MM.1S (cell line): ENCODE measurements around the gene GNA14.

Source experiments
- CTCF ChIP-seq: fragments of 300-600 bp; sonication (generic); IDR thresholded peaks from 2 replicates; pipeline ENCODE4 v1.5.1; 2016; ENCODE audit warnings: antibody characterized with exemption, low read length, mixed read lengths
- EZH2 ChIP-seq: fragments of 300-600 bp; sonication (generic); optimal IDR thresholded peaks from 2 replicates; pipeline ENCODE3; 2017; ENCODE audit warnings: low read depth, mild to moderate bottlenecking, antibody characterized with exemption, low read length, mixed read lengths

- no peak for TF ChIP-seq CTCF
- TF ChIP-seq EZH2: no peak
These were observed 225.2 kb downstream of the GNA14 start for GRCh38 chr9:77422969-77423368.
